A673 (cell line): ENCODE measurements around the gene SERPINB8.

Experiments
- EZH2 ChIP-seq: fragments of 200-600 bp; sonication (generic); IDR thresholded peaks from 2 replicates; pipeline ENCODE4 v1.6.1; 2017; ENCODE audit warnings: borderline replicate concordance, low read depth, mild to moderate bottlenecking, mixed read lengths, antibody characterized with exemption, low read length; ENCODE audit not compliant: poor library complexity, severe bottlenecking
- TF ChIP-seq, protein P1 (sequence below): fragments of 300-800, 200-600 bp; sonication (generic); conservative IDR thresholded peaks from 2 replicates; pipeline ENCODE4 v1.5.1; 2017; ENCODE audit warnings: low read depth, mild to moderate bottlenecking, antibody characterized with exemption, low read length, moderate library complexity, mixed read lengths

GRCh38 chr18:64019922-64020756, 50.3 kb downstream of the SERPINB8 start:
- TF ChIP-seq, protein P1, sequence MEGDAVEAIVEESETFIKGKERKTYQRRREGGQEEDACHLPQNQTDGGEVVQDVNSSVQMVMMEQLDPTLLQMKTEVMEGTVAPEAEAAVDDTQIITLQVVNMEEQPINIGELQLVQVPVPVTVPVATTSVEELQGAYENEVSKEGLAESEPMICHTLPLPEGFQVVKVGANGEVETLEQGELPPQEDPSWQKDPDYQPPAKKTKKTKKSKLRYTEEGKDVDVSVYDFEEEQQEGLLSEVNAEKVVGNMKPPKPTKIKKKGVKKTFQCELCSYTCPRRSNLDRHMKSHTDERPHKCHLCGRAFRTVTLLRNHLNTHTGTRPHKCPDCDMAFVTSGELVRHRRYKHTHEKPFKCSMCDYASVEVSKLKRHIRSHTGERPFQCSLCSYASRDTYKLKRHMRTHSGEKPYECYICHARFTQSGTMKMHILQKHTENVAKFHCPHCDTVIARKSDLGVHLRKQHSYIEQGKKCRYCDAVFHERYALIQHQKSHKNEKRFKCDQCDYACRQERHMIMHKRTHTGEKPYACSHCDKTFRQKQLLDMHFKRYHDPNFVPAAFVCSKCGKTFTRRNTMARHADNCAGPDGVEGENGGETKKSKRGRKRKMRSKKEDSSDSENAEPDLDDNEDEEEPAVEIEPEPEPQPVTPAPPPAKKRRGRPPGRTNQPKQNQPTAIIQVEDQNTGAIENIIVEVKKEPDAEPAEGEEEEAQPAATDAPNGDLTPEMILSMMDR, result no peak
- TF ChIP-seq EZH2, result no peak
